Hepatocyte (in vitro differentiated cells): ENCODE data around the gene PCNT.

Source experiments
- CTCF ChIP-seq: fragments of 200-600 bp; sonication (generic); IDR thresholded peaks from 2 replicates; pipeline ENCODE4 v1.5.1; 2016; ENCODE audit warnings: antibody characterized with exemption, mild to moderate bottlenecking; ENCODE audit not compliant: poor library complexity
- EZH2 ChIP-seq: fragments of 200-600 bp; sonication (generic); IDR thresholded peaks from 2 replicates; pipeline ENCODE4 v1.6.1; 2016; ENCODE audit warnings: antibody characterized with exemption, mild to moderate bottlenecking, borderline replicate concordance

- no peak for TF ChIP-seq CTCF
- no peak for TF ChIP-seq EZH2
Observed at GRCh38 chr21:46372014-46372485, 48.1 kb downstream of the PCNT start.
